ENCODE measurements around the gene MBLAC2. TPM values are rescaled to one million over a fixed set of nuclear protein-coding genes. Genes with fewer than 3 reads are reported as not detected.

Gene MBLAC2
- 18.7 TPM for total RNA-seq

GRCh38 chr5:90474235-90475107, at the start of gene MBLAC2, which contains the start of gene POLR3G:
MBLAC2 (minus strand) TSS chr5:90474771; CDS start chr5:90474292, 479 bp downstream.
POLR3G (plus strand) TSS chr5:90474864; CDS start chr5:90485568, 10,704 bp downstream.
- DNase-seq = peak; percentile 92

GRCh38 chr5:90519081-90519480, 44.5 kb upstream of the MBLAC2 start:
- DNase-seq = no peak

- no peak for DNase-seq
Measured at GRCh38 chr5:90518661-90519060, 44.1 kb upstream of the MBLAC2 start.

- no peak for DNase-seq
Measured at GRCh38 chr5:90514520-90514919, 39.9 kb upstream of the MBLAC2 start.

- DNase-seq = no peak
Measured at GRCh38 chr5:90510438-90510837, 35.9 kb upstream of the MBLAC2 start.

GRCh38 chr5:90506221-90506620, 31.6 kb upstream of the MBLAC2 start:
- DNase-seq = no peak

GRCh38 chr5:90504743-90505142, 30.2 kb upstream of the MBLAC2 start:
- no peak for DNase-seq

- DNase-seq = no peak
Measured at GRCh38 chr5:90503596-90503995, 29.0 kb upstream of the MBLAC2 start.

- no peak for DNase-seq
Measured at GRCh38 chr5:90495146-90495545, 20.6 kb upstream of the MBLAC2 start.

- DNase-seq = no peak
Measured at GRCh38 chr5:90494043-90494442, 19.5 kb upstream of the MBLAC2 start.

GRCh38 chr5:90488791-90489190, 14.2 kb upstream of the MBLAC2 start:
- no peak for DNase-seq

GRCh38 chr5:90484540-90484939, 10.0 kb upstream of the MBLAC2 start:
- DNase-seq = no peak

GRCh38 chr5:90483206-90483605, 8.6 kb upstream of the MBLAC2 start:
- no peak for DNase-seq

GRCh38 chr5:90480699-90481098, 6.1 kb upstream of the MBLAC2 start:
- no peak for DNase-seq

- no peak for DNase-seq
Measured at GRCh38 chr5:90479611-90480385, 5.2 kb upstream of the MBLAC2 start.

- DNase-seq = no peak
Measured at GRCh38 chr5:90477621-90478215, 3.1 kb upstream of the MBLAC2 start.

GRCh38 chr5:90477073-90477472, 2.5 kb upstream of the MBLAC2 start:
- DNase-seq = no peak

GRCh38 chr5:90476391-90476790, 1.8 kb upstream of the MBLAC2 start:
- no peak for DNase-seq

- no peak for DNase-seq
Measured at GRCh38 chr5:90475436-90475980, 937 bp upstream of the MBLAC2 start.

- peak; percentile 17 for DNase-seq
Measured at GRCh38 chr5:90473396-90474234, 956 bp downstream of the MBLAC2 start.

- no peak for DNase-seq
Measured at GRCh38 chr5:90472783-90473395, 1.7 kb downstream of the MBLAC2 start.

Measured in occipital lobe (tissue), 2 donors.